ENCODE data around the gene CREM.

CREM gene

GRCh38 chr10:35135861-35136260, 9.2 kb downstream of the CREM start:
- DNase-seq (ENCODE audit: low read depth in 2 of 2): no peak

GRCh38 chr10:35136263-35136815, 9.7 kb downstream of the CREM start:
- no peak for DNase-seq (ENCODE audit: low read depth in 2 of 2)

GRCh38 chr10:35140126-35140525, 13.5 kb downstream of the CREM start:
- DNase-seq (ENCODE audit: low read depth in 2 of 2): no peak

GRCh38 chr10:35140727-35141126, 14.1 kb downstream of the CREM start:
- no peak for DNase-seq (ENCODE audit: low read depth in 2 of 2)

GRCh38 chr10:35150308-35150707, 23.7 kb downstream of the CREM start:
- DNase-seq (ENCODE audit: low read depth in 2 of 2): no peak

- DNase-seq (ENCODE audit: low read depth in 2 of 2): no peak
Measured at GRCh38 chr10:35152992-35153391, 26.3 kb downstream of the CREM start.

- no peak for DNase-seq (ENCODE audit: low read depth in 2 of 2)
Measured at GRCh38 chr10:35153716-35154115, 27.1 kb downstream of the CREM start.

- no peak for DNase-seq (ENCODE audit: low read depth in 2 of 2)
Measured at GRCh38 chr10:35160743-35161142, 34.1 kb downstream of the CREM start.

- no peak for DNase-seq (ENCODE audit: low read depth in 2 of 2)
Measured at GRCh38 chr10:35161906-35162305, 35.3 kb downstream of the CREM start.

- no peak for DNase-seq (ENCODE audit: low read depth in 2 of 2)
Measured at GRCh38 chr10:35165136-35165535, 38.5 kb downstream of the CREM start.

GRCh38 chr10:35165811-35166210, 39.2 kb downstream of the CREM start:
- DNase-seq (ENCODE audit: low read depth in 2 of 2): no peak

- no peak for DNase-seq (ENCODE audit: low read depth in 2 of 2)
Measured at GRCh38 chr10:35166607-35167006, 40.0 kb downstream of the CREM start.

- DNase-seq (ENCODE audit: low read depth in 2 of 2): no peak
Measured at GRCh38 chr10:35167342-35167741, 40.7 kb downstream of the CREM start.

GRCh38 chr10:35172146-35172545, 45.5 kb downstream of the CREM start:
- DNase-seq (ENCODE audit: low read depth in 2 of 2): no peak

- DNase-seq (ENCODE audit: low read depth in 2 of 2): no peak
Measured at GRCh38 chr10:35172574-35172973, 45.9 kb downstream of the CREM start.

GRCh38 chr10:35178331-35178730, 51.7 kb downstream of the CREM start:
- DNase-seq (ENCODE audit: low read depth in 2 of 2): no peak

GRCh38 chr10:35182631-35183510, 56.2 kb downstream of the CREM start:
- no peak for DNase-seq (ENCODE audit: low read depth in 2 of 2)

- DNase-seq (ENCODE audit: low read depth in 2 of 2): no peak
Measured at GRCh38 chr10:35184527-35185171, 58.0 kb downstream of the CREM start.

- no peak for DNase-seq (ENCODE audit: low read depth in 2 of 2)
Measured at GRCh38 chr10:35185260-35186034, 58.8 kb downstream of the CREM start.

GRCh38 chr10:35188954-35189353, 62.3 kb downstream of the CREM start:
- no peak for DNase-seq (ENCODE audit: low read depth in 2 of 2)

GRCh38 chr10:35191523-35191922, 64.9 kb downstream of the CREM start:
- no peak for DNase-seq (ENCODE audit: low read depth in 2 of 2)

- DNase-seq (ENCODE audit: low read depth in 2 of 2): no peak
Measured at GRCh38 chr10:35192645-35193249, 66.1 kb downstream of the CREM start.
